HepG2 (cell line): ENCODE data around the gene FAM131C. TPM values are rescaled to one million over a fixed set of nuclear protein-coding genes. Genes with fewer than 3 reads are reported as not detected.

ENCODE experiments used
- AGO1 ChIP-seq: fragments of 200-400 bp; formaldehyde crosslinking; IDR thresholded peaks from 2 replicates; pipeline ENCODE4 v1.6.1; 2017; ENCODE audit warnings: mild to moderate bottlenecking, low read depth, low read length, moderate library complexity; ENCODE audit not compliant: poor library complexity, severe bottlenecking
- E2F1 ChIP-seq: sonication (generic); formaldehyde crosslinking; IDR thresholded peaks from 2 replicates; pipeline ENCODE4 v1.5.0; 2020; ENCODE audit warnings: missing genetic modification reagents
- FOXA1 ChIP-seq, 2 experiments: fragments of 450-650 bp in 1 of 2; sonication (generic) in 1 of 2; formaldehyde crosslinking in 1 of 2; IDR thresholded peaks; 2 replicates each; pipeline versions ENCODE4 v1.4.0 to v1.6.1; 2016 to 2020; ENCODE audit warnings: missing genetic modification reagents in 1 of 2
- FOXC1 ChIP-seq: sonication (generic); formaldehyde crosslinking; IDR thresholded peaks from 2 replicates; pipeline ENCODE4 v1.8.0; 2022; ENCODE audit warnings: mild to moderate bottlenecking, missing genetic modification reagents, borderline replicate concordance
- GTF3A ChIP-seq: sonication (generic); formaldehyde crosslinking; conservative IDR thresholded peaks from 2 replicates; pipeline ENCODE4 v1.4.0; 2020; ENCODE audit warnings: mild to moderate bottlenecking, missing genetic modification reagents
- NFE2L1 ChIP-seq: sonication (generic); formaldehyde crosslinking; IDR thresholded peaks from 2 replicates; pipeline ENCODE4 v1.4.0; 2020; ENCODE audit warnings: missing genetic modification reagents, mild to moderate bottlenecking, borderline replicate concordance
- PAX8 ChIP-seq: sonication (generic); formaldehyde crosslinking; IDR thresholded peaks from 2 replicates; pipeline ENCODE4 v1.8.0; 2022; ENCODE audit warnings: mild to moderate bottlenecking, missing genetic modification reagents, borderline replicate concordance
- PHF20 ChIP-seq: sonication (generic); formaldehyde crosslinking; IDR thresholded peaks from 2 replicates; pipeline ENCODE4 v1.5.0; 2020; ENCODE audit warnings: mild to moderate bottlenecking, missing genetic modification reagents
- POLR2A ChIP-seq, 2 experiments: IDR thresholded peaks; 2 replicates each; pipeline ENCODE4 v1.6.1; 2011; ENCODE audit warnings: low read depth in 2 of 2, low read length in 2 of 2, mild to moderate bottlenecking in 1 of 2, moderate library complexity in 1 of 2; ENCODE audit not compliant: insufficient read depth in 1 of 2
- PRMT3 ChIP-seq: sonication (generic); formaldehyde crosslinking; IDR thresholded peaks from 2 replicates; pipeline ENCODE4 v1.8.1; 2022; ENCODE audit warnings: low read depth, mild to moderate bottlenecking, moderate library complexity, missing genetic modification reagents, borderline replicate concordance
- SRSF1 ChIP-seq: fragments of 200-400 bp; formaldehyde crosslinking; optimal IDR thresholded peaks from 2 replicates; pipeline ENCODE3; 2017; ENCODE audit warnings: mild to moderate bottlenecking, low read depth, low read length, moderate library complexity
- SUZ12 ChIP-seq: fragments of 150-350 bp; IDR thresholded peaks from 2 replicates; pipeline ENCODE4 v1.6.1; 2014; ENCODE audit warnings: low read depth, low read length
- UBTF ChIP-seq: sonication (generic); formaldehyde crosslinking; IDR thresholded peaks from 2 replicates; pipeline ENCODE4 v1.4.0; 2020; ENCODE audit warnings: mild to moderate bottlenecking, missing genetic modification reagents
- YEATS4 ChIP-seq: sonication (generic); formaldehyde crosslinking; IDR thresholded peaks from 2 replicates; pipeline ENCODE4 v1.4.0; 2020; ENCODE audit warnings: missing genetic modification reagents, borderline replicate concordance
- ZMYM3 ChIP-seq: sonication (generic); formaldehyde crosslinking; IDR thresholded peaks from 2 replicates; pipeline ENCODE4 v1.5.1; 2020; ENCODE audit warnings: mild to moderate bottlenecking, missing genetic modification reagents
- ZNF207 ChIP-seq: fragments of 450-650 bp; IDR thresholded peaks from 2 replicates; pipeline ENCODE4 v1.6.1; 2016; ENCODE audit warnings: antibody characterized with exemption, borderline replicate concordance
- ZNF331 ChIP-seq: sonication (generic); formaldehyde crosslinking; IDR thresholded peaks from 2 replicates; pipeline ENCODE4 v1.4.0; 2020; ENCODE audit warnings: missing genetic modification reagents
- ZNF362 ChIP-seq: sonication (generic); formaldehyde crosslinking; IDR thresholded peaks from 2 replicates; pipeline ENCODE4 v1.4.0; 2020; ENCODE audit warnings: missing genetic modification reagents, mild to moderate bottlenecking, borderline replicate concordance
- ZNF430 ChIP-seq: sonication (generic); formaldehyde crosslinking; IDR thresholded peaks from 2 replicates; pipeline ENCODE4 v1.9.0; 2021; ENCODE audit warnings: mild to moderate bottlenecking, missing genetic modification reagents
- ZNF556 ChIP-seq: sonication (generic); formaldehyde crosslinking; IDR thresholded peaks from 2 replicates; pipeline ENCODE4 v1.4.0; 2020; ENCODE audit warnings: mild to moderate bottlenecking, missing genetic modification reagents, borderline replicate concordance
- ZNF558 ChIP-seq: sonication (generic); formaldehyde crosslinking; IDR thresholded peaks from 2 replicates; pipeline ENCODE4 v1.9.0; 2022; ENCODE audit warnings: mild to moderate bottlenecking, missing genetic modification reagents, borderline replicate concordance
- ZNF589 ChIP-seq: sonication (generic); formaldehyde crosslinking; conservative IDR thresholded peaks from 2 replicates; pipeline ENCODE4 v1.8.0; 2022; ENCODE audit warnings: mild to moderate bottlenecking, moderate library complexity, missing genetic modification reagents
- ZNF746 ChIP-seq: sonication (generic); formaldehyde crosslinking; IDR thresholded peaks from 2 replicates; pipeline ENCODE4 v1.8.0; 2022; ENCODE audit warnings: mild to moderate bottlenecking, missing genetic modification reagents
- ZNF790 ChIP-seq: sonication (generic); formaldehyde crosslinking; IDR thresholded peaks from 2 replicates; pipeline ENCODE4 v1.8.0; 2022; ENCODE audit warnings: missing genetic modification reagents, mild to moderate bottlenecking, borderline replicate concordance
- polyA plus RNA-seq, 8 experiments: library from polyadenylated mRNA; depleted of rRNA in 3 of 8; stranded (reverse) in 7 of 8; unstranded in 1 of 8; fragments of >200 nt; fragmentation: Illumina TruSeq in 4 of 8; extraction: Trizol in 4 of 8; gene quantifications; 2 replicates each; pipeline versions ENCODE4 v1.2.1 to v1.2.3, GENCODE V29; 2011 to 2016; ENCODE audit warnings: low read depth in 4 of 8, missing spikeins in 1 of 8, mixed read lengths in 1 of 8; ENCODE audit not compliant: insufficient read depth in 1 of 8
- total RNA-seq, 5 experiments: library from RNA; depleted of rRNA; stranded (reverse); fragments of >200 nt; fragmentation: Illumina TruSeq; extraction: Trizol; gene quantifications; 2 replicates each; pipeline ENCODE4 v1.2.3, GENCODE V29; 2016; ENCODE audit warnings: low read depth in 1 of 5

FAM131C gene
- total and polyA plus RNA-seq, 2 of the 13 experiments (the other 11 are each of a cell fraction or from before 2014, with no cell fraction given): 0.07 TPM; not detected in 1

GRCh38 chr1:16012590-16013219, 60.7 kb downstream of the FAM131C start (continued):
- no peak for TF ChIP-seq ZNF362
- TF ChIP-seq FOXC1 (CRISPR knock-in tag): 0 out of 2 replicates have a peak, but pooled peaks have one; percentile 39
- no peak for TF ChIP-seq ZNF746 (CRISPR knock-in tag)
- TF ChIP-seq ZNF207: no peak
- TF ChIP-seq ZNF430: no peak
- TF ChIP-seq ZNF790: no peak
- TF ChIP-seq UBTF (CRISPR knock-in tag): no peak
- no peak for TF ChIP-seq FOXA1 (IDR thresholded peaks at IDR 0.05)
- no peak for TF ChIP-seq FOXA1 (CRISPR knock-in tag; IDR thresholded peaks at IDR 0.05)
- no peak for TF ChIP-seq ZNF331 (CRISPR knock-in tag)
- TF ChIP-seq E2F1 (CRISPR knock-in tag): no peak
- TF ChIP-seq PHF20 (CRISPR knock-in tag): no peak
- no peak for TF ChIP-seq NFE2L1
- no peak for TF ChIP-seq ZNF589 (CRISPR knock-in tag)
- peak; percentile 20 for TF ChIP-seq SRSF1
- TF ChIP-seq SUZ12: no peak
- no peak for TF ChIP-seq PAX8 (CRISPR knock-in tag)
- no peak for TF ChIP-seq YEATS4 (CRISPR knock-in tag)
- TF ChIP-seq ZNF558 (CRISPR knock-in tag): no peak
- TF ChIP-seq AGO1: no peak
- no peak for TF ChIP-seq POLR2A (IDR thresholded peaks at IDR 0.05; ENCODE audit: insufficient read depth in 1 of 2, low read depth in 2 of 2, low read length in 2 of 2)
- no peak for TF ChIP-seq PRMT3
- TF ChIP-seq ZNF556: no peak
- peak; percentile 97 for TF ChIP-seq ZMYM3 (CRISPR knock-in tag)
- TF ChIP-seq GTF3A: no peak
